ENCODE measurements around the gene FNDC1.

The FNDC1 gene

GRCh38 chr6:159268511-159268910 lies 99.3 kb downstream of the FNDC1 start:
- Histone ChIP-seq H3K27ac (ENCODE audit: low read length, poor library complexity, severe bottlenecking) (no peak overlapping the region), H3K9ac (ENCODE audit: low read length) (no peak overlapping the region), H3K27me3 (ENCODE audit: control insufficient read depth in 1 of 2, insufficient read depth in 1 of 2, low read length in 2 of 2) (no peaks in the 10 kb centered on the region), H3K4me1 (ENCODE audit: control insufficient read depth, insufficient read depth, low read depth, low read length) (no peaks in the 10 kb centered on the region), H4K8ac (ENCODE audit: low read length) (no peak overlapping the region), H3K18ac (ENCODE audit: low read depth in 1 of 2, low read length in 2 of 2) (no peak overlapping the region), H2AK5ac (ENCODE audit: low read length, severe bottlenecking) (no peak overlapping the region), H3K36me3 (ENCODE audit: control insufficient read depth in 1 of 2, insufficient read depth in 2 of 2, low read depth in 1 of 2, low read length in 2 of 2) (no peaks in the 10 kb centered on the region), H2BK12ac (ENCODE audit: low read length in 2 of 2) (no peak overlapping the region), H3K79me1 (replicated peaks; ENCODE audit: low read length, poor library complexity, severe bottlenecking) (no peaks in the 10 kb centered on the region), H2BK15ac (ENCODE audit: low read depth, poor library complexity, severe bottlenecking) (no peak overlapping the region), H2BK120ac (ENCODE audit: low read depth, low read length) (no peak overlapping the region), H3K4me2 (ENCODE audit: low read length, poor library complexity, severe bottlenecking) (no peak overlapping the region), H2BK5ac (ENCODE audit: low read depth, low read length, poor library complexity, severe bottlenecking) (no peak overlapping the region), H3K9me3 (ENCODE audit: control insufficient read depth, low read length) (no peaks in the 10 kb centered on the region), H3K4me3 (ENCODE audit: insufficient read depth in 1 of 2, low read depth in 1 of 2, low read length in 2 of 2) (no peak overlapping the region), H3K14ac (ENCODE audit: low read length in 2 of 2) (no peak overlapping the region), H3K4ac (ENCODE audit: low read depth in 1 of 2, low read length in 2 of 2) (no peak overlapping the region), H2AFZ (ENCODE audit: low read depth, low read length) (no peak overlapping the region), H3K23ac (ENCODE audit: low read length in 2 of 2) (no peak overlapping the region), H4K91ac (ENCODE audit: low read length) (no peak overlapping the region)
- 57% methylated on average over 1 of the region's 1 CpG for WGBS
- no peak for DNase-seq

GRCh38 chr6:159271257-159271656 lies 102.1 kb downstream of the FNDC1 start:
- Histone ChIP-seq H2BK120ac (ENCODE audit: low read depth, low read length) (no peak overlapping the region), H2BK12ac (ENCODE audit: low read length in 2 of 2) (no peak overlapping the region), H3K18ac (ENCODE audit: low read depth in 1 of 2, low read length in 2 of 2) (no peak overlapping the region), H3K4me3 (ENCODE audit: insufficient read depth in 1 of 2, low read depth in 1 of 2, low read length in 2 of 2) (no peak overlapping the region), H4K91ac (ENCODE audit: low read length) (no peak overlapping the region), H3K27me3 (ENCODE audit: control insufficient read depth in 1 of 2, insufficient read depth in 1 of 2, low read length in 2 of 2) (no peaks in the 10 kb centered on the region), H3K23ac (ENCODE audit: low read length in 2 of 2) (no peak overlapping the region), H3K14ac (ENCODE audit: low read length in 2 of 2) (no peak overlapping the region), H3K9ac (ENCODE audit: low read length) (no peak overlapping the region), H3K9me3 (ENCODE audit: control insufficient read depth, low read length) (no peaks in the 10 kb centered on the region), H3K36me3 (ENCODE audit: control insufficient read depth in 1 of 2, insufficient read depth in 2 of 2, low read depth in 1 of 2, low read length in 2 of 2) (no peaks in the 10 kb centered on the region), H3K27ac (ENCODE audit: low read length, poor library complexity, severe bottlenecking) (no peak overlapping the region), H3K4me2 (ENCODE audit: low read length, poor library complexity, severe bottlenecking) (no peak overlapping the region), H2BK15ac (ENCODE audit: low read depth, poor library complexity, severe bottlenecking) (no peak overlapping the region), H3K79me1 (replicated peaks; ENCODE audit: low read length, poor library complexity, severe bottlenecking) (no peaks in the 10 kb centered on the region), H3K4me1 (ENCODE audit: control insufficient read depth, insufficient read depth, low read depth, low read length) (no peaks in the 10 kb centered on the region), H2AK5ac (ENCODE audit: low read length, severe bottlenecking) (no peak overlapping the region), H4K8ac (ENCODE audit: low read length) (no peak overlapping the region), H2BK5ac (ENCODE audit: low read depth, low read length, poor library complexity, severe bottlenecking) (no peak overlapping the region), H3K4ac (ENCODE audit: low read depth in 1 of 2, low read length in 2 of 2) (no peak overlapping the region), H2AFZ (ENCODE audit: low read depth, low read length) (no peak overlapping the region)
- no peak for DNase-seq
- WGBS, result 70% methylated on average over 10 of the region's 10 CpGs

GRCh38 chr6:159278626-159279025 lies 109.4 kb downstream of the FNDC1 start:
- DNase-seq, result no peak
- Histone ChIP-seq H3K23ac (ENCODE audit: low read length in 2 of 2) (no peak overlapping the region), H3K79me1 (replicated peaks; ENCODE audit: low read length, poor library complexity, severe bottlenecking) (no peaks in the 10 kb centered on the region), H3K36me3 (ENCODE audit: control insufficient read depth in 1 of 2, insufficient read depth in 2 of 2, low read depth in 1 of 2, low read length in 2 of 2) (no peaks in the 10 kb centered on the region), H2BK15ac (ENCODE audit: low read depth, poor library complexity, severe bottlenecking) (no peak overlapping the region), H3K4me3 (ENCODE audit: insufficient read depth in 1 of 2, low read depth in 1 of 2, low read length in 2 of 2) (no peak overlapping the region), H2AK5ac (ENCODE audit: low read length, severe bottlenecking) (no peak overlapping the region), H4K8ac (ENCODE audit: low read length) (no peak overlapping the region), H3K4ac (ENCODE audit: low read depth in 1 of 2, low read length in 2 of 2) (no peak overlapping the region), H3K27me3 (ENCODE audit: control insufficient read depth in 1 of 2, insufficient read depth in 1 of 2, low read length in 2 of 2) (no peaks in the 10 kb centered on the region), H3K14ac (ENCODE audit: low read length in 2 of 2) (no peak overlapping the region), H2BK12ac (ENCODE audit: low read length in 2 of 2) (no peak overlapping the region), H3K27ac (ENCODE audit: low read length, poor library complexity, severe bottlenecking) (no peak overlapping the region), H3K18ac (ENCODE audit: low read depth in 1 of 2, low read length in 2 of 2) (no peak overlapping the region), H2AFZ (ENCODE audit: low read depth, low read length) (no peak overlapping the region), H3K4me1 (ENCODE audit: control insufficient read depth, insufficient read depth, low read depth, low read length) (no peaks in the 10 kb centered on the region), H4K91ac (ENCODE audit: low read length) (no peak overlapping the region), H3K9me3 (ENCODE audit: control insufficient read depth, low read length) (no peaks in the 10 kb centered on the region), H3K4me2 (ENCODE audit: low read length, poor library complexity, severe bottlenecking) (no peak overlapping the region), H3K9ac (ENCODE audit: low read length) (no peak overlapping the region), H2BK5ac (ENCODE audit: low read depth, low read length, poor library complexity, severe bottlenecking) (no peak overlapping the region), H2BK120ac (ENCODE audit: low read depth, low read length) (no peak overlapping the region)

- Histone ChIP-seq H4K8ac (ENCODE audit: low read length) (no peak overlapping the region), H3K36me3 (ENCODE audit: control insufficient read depth in 1 of 2, insufficient read depth in 2 of 2, low read depth in 1 of 2, low read length in 2 of 2) (no peaks in the 10 kb centered on the region), H3K4me1 (ENCODE audit: control insufficient read depth, insufficient read depth, low read depth, low read length) (no peaks in the 10 kb centered on the region), H2AK5ac (ENCODE audit: low read length, severe bottlenecking) (no peak overlapping the region), H4K91ac (ENCODE audit: low read length) (no peak overlapping the region), H2BK120ac (ENCODE audit: low read depth, low read length) (no peak overlapping the region), H2BK15ac (ENCODE audit: low read depth, poor library complexity, severe bottlenecking) (no peak overlapping the region), H2BK12ac (ENCODE audit: low read length in 2 of 2) (no peak overlapping the region), H3K4ac (ENCODE audit: low read depth in 1 of 2, low read length in 2 of 2) (no peak overlapping the region), H2BK5ac (ENCODE audit: low read depth, low read length, poor library complexity, severe bottlenecking) (no peak overlapping the region), H3K9me3 (ENCODE audit: control insufficient read depth, low read length) (no peaks in the 10 kb centered on the region), H3K4me3 (ENCODE audit: insufficient read depth in 1 of 2, low read depth in 1 of 2, low read length in 2 of 2) (no peak overlapping the region), H3K23ac (ENCODE audit: low read length in 2 of 2) (no peak overlapping the region), H3K79me1 (replicated peaks; ENCODE audit: low read length, poor library complexity, severe bottlenecking) (no peaks in the 10 kb centered on the region), H3K27me3 (ENCODE audit: control insufficient read depth in 1 of 2, insufficient read depth in 1 of 2, low read length in 2 of 2) (no peaks in the 10 kb centered on the region), H3K18ac (ENCODE audit: low read depth in 1 of 2, low read length in 2 of 2) (no peak overlapping the region), H3K4me2 (ENCODE audit: low read length, poor library complexity, severe bottlenecking) (no peak overlapping the region), H3K14ac (ENCODE audit: low read length in 2 of 2) (no peak overlapping the region), H3K9ac (ENCODE audit: low read length) (no peak overlapping the region), H2AFZ (ENCODE audit: low read depth, low read length) (no peak overlapping the region), H3K27ac (ENCODE audit: low read length, poor library complexity, severe bottlenecking) (no peak overlapping the region)
- no peak for DNase-seq
- WGBS, result 80% methylated on average over 9 of the region's 10 CpGs
These were observed 110.6 kb downstream of the FNDC1 start for GRCh38 chr6:159279790-159280277.

All from mesenchymal stem cell (in vitro differentiated cells and primary cell).